Skin epidermis (tissue), 12 donors: Measurements from ENCODE around the gene HMX1.
A peak's percentile ranks its signal among the peaks of the same experiment; 100 is the strongest.

Source experiments
- H3K27ac ChIP-seq, 21 experiments: fragments of 200-600 bp; sonication (generic) in 11 of 21; one replicate each; pipeline ENCODE4 v1.5.0; 2020; ENCODE audit warnings: mild to moderate bottlenecking in 3 of 21, inconsistent platforms in 2 of 21, moderate library complexity in 2 of 21
- H3K4me3 ChIP-seq, 7 experiments: fragments of 200-600 bp; sonication (generic) in 2 of 7; one replicate each; pipeline ENCODE4 v1.5.0; 2020; ENCODE audit warnings: inconsistent platforms in 2 of 7, mild to moderate bottlenecking in 2 of 7, moderate library complexity in 1 of 7

Gene HMX1

GRCh38 chr4:8910822-8911315, 39.2 kb upstream of the HMX1 start:
- no peak overlapping the region for H3K4me3 ChIP-seq

DNA sequence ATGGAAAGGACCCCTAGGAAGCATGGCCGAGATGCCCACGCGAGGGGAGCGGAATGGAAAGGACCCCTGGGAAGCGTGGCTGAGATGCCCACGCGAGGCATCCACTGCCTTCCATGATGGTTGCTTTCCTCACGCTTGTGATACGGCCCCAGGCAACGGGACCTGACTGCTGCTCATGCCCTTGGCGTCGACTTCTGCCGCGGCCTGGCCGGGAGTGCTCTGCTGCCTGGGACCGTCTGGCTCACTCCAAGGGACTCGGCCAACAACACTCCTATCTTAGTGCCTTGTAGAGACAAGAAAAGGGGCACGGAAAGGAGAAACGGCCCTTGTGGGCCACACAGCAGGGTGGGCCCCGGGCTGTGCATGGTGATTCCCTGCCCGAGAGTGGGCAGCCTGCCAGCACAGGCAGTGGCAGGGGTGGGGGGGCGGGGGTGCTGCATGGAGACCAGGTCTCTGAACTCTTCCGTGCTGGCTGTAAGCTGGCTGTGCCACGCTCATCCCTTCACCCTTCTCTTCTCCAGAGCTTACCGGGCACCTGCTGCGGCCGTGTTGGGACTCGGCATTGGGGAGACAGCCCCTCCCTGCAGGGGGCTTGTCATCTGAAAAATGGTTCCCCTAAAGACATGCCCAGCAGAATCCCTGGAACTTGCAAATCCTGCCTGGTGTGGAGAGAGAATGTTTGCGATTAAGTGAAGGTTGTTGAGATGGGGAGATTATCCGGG, 38.6 kb upstream of the HMX1 start:
- Histone ChIP-seq H3K4me3 (no peak overlapping the region), H3K27ac (no peak overlapping the region)

More at GRCh38 chr4:8910822-8911315, 39.2 kb upstream of the HMX1 start:
- peak overlapping the region in 4 of 21 experiments; percentile 5 to 34 (median 17) for H3K27ac ChIP-seq

DNA sequence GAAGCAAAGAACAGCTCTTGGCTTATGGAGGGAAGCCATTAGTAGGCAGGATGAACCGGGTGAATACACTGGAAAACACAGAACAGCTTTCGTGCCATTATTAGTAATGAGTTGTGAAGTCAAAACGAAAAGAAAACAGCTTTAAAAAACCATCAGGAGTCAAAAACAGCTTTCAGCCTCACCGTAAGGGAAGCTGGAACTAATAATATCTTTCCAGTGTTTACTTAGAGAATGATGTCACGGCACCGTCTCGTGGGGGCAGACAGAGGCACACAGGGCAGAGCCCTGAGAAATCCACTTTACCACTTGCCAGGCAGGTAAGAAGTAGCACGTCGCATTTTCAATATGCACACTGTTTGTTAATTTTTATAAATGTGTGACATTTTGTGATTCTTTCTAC, 37.9 kb upstream of the HMX1 start:
- no peak overlapping the region for H3K27ac ChIP-seq

DNA sequence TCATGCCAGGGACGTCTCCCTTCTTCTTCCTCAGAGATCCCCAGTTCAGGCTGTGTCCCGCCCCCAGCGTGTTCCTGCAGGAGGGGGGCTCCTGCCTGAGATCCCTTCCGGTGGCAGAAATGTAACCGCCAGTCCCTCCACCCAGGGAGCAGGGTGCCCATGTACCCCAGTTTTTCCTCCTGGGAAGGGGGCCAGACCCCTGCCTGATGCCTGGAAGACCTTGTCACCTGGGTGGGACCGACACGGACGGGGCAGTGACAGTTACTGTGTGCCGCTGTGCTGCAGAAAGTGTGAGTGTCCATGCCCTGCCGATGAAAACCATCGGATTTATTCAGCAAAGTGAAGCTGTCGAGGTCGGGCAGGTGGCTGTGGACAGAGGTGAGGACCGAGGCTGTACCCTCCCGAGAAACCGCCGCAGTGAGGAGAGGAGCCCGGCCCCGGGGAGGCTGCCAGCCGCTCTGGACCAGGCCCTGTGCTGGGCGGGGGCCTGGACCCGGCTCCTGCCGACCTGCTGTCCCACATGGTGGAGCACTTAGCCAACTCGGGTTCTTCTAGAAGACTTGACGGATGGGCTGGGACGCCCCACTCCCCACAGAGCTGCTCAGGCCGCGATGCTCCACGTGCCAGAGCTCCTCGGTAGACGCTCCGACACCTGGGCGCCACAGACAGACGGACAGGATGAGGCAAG, 36.7 kb upstream of the HMX1 start:
- no peak overlapping the region for H3K27ac ChIP-seq
- no peak overlapping the region for H3K4me3 ChIP-seq

More for the DNA sequence above, 37.9 kb upstream of the HMX1 start:
- H3K4me3 ChIP-seq, result no peak overlapping the region

DNA sequence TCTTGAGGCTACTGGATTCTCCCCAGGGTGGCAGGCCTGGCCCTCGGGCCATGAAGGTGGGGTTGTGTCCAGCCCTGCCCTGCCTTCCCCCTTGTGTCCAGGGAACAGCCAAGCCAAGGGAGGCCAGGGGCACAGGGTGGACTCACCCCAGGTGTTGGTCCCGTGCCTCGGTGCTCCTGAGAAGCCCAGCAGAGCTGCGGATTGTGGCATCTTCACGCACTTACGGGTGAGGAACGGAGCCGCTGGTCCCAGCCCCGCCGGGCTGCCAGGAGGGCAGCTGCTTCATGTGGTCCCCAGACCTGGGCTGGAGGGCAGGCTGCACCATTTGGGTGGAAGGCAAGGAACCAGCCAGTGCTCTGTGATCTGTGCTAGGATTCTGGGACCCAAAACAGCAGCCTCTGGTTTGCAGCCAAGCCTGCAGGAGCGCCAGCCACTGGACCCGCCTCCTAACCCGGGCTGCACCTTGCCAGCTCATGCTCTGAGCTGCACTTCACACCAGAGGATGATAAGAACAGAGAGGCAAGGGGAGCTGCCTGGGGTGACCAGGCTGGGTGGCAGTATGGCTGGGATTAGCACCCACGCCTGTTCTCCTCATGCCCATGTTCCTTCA, 36.1 kb upstream of the HMX1 start:
- no peak overlapping the region for H3K4me3 ChIP-seq
- no peak overlapping the region for H3K27ac ChIP-seq

GRCh38 chr4:8906991-8907595, 35.5 kb upstream of the HMX1 start:
- H3K27ac ChIP-seq, result no peak overlapping the region

GRCh38 chr4:8906668-8906970, 35.0 kb upstream of the HMX1 start:
- no peak overlapping the region for H3K4me3 ChIP-seq
- H3K27ac ChIP-seq, result no peak overlapping the region

More at GRCh38 chr4:8906991-8907595, 35.5 kb upstream of the HMX1 start:
- no peak overlapping the region for H3K4me3 ChIP-seq

- Histone ChIP-seq H3K27ac (no peak overlapping the region), H3K4me3 (no peak overlapping the region)
Observed at GRCh38 chr4:8905773-8906667, 34.4 kb upstream of the HMX1 start.

- H3K27ac ChIP-seq, result no peak overlapping the region
- no peak overlapping the region for H3K4me3 ChIP-seq
Observed at GRCh38 chr4:8905226-8905772, 33.7 kb upstream of the HMX1 start.

- Histone ChIP-seq H3K4me3 (no peak overlapping the region), H3K27ac (no peak overlapping the region)
Observed at GRCh38 chr4:8904666-8905065, 33.0 kb upstream of the HMX1 start.

GRCh38 chr4:8904041-8904501, 32.4 kb upstream of the HMX1 start:
- no peak overlapping the region for H3K27ac ChIP-seq
- no peak overlapping the region for H3K4me3 ChIP-seq

GRCh38 chr4:8901335-8901734, 29.7 kb upstream of the HMX1 start:
- no peak overlapping the region for H3K4me3 ChIP-seq
- H3K27ac ChIP-seq, result no peak overlapping the region

- Histone ChIP-seq H3K4me3 (no peak overlapping the region), H3K27ac (no peak overlapping the region)
Observed at GRCh38 chr4:8900588-8900987, 28.9 kb upstream of the HMX1 start.

DNA sequence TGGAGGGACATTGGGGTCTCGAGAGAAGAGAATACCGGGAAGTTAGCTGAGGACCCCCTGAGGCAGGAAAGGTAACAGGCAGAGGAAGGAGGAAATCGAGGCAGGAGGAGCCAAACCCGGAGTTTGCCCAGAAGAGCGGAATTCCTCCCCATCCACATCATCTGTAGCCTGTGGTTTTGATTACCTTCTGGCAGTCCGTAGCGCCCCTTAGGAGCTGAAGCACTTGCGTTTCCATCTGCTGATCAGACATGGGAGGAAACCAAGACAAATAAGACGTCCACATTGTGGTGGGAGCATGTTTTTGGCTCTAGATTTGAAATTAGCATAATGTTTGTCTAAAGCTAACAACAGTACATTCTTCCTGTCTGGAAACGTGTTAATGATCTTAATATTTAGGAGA, 26.8 kb upstream of the HMX1 start:
- Histone ChIP-seq H3K4me3 (no peak overlapping the region), H3K27ac (peak overlapping the region in 1 of 21 experiments; percentile 62)

GRCh38 chr4:8897251-8898167, 25.9 kb upstream of the HMX1 start:
- Histone ChIP-seq H3K4me3 (no peak overlapping the region), H3K27ac (peak overlapping the region in 1 of 21 experiments; percentile 62)

DNA sequence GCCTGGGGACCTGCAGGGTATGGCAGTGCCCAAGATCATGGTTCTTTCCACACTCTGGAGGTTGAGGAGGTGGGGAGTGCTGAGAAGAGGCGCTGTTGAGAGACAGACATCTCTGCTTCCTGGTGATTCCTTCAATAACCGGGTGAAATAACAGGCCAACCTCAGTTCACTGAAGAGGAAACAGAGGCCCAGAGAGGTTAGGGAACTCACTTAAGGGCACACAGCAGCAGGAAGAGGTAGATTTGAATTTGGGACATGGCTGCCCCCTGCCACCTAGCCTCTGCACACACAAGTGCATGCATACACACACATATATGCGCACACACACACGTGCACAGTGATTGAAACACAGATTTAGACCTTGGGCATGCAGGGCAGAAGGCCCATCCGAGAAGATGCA, 24.9 kb upstream of the HMX1 start:
- Histone ChIP-seq H3K4me3 (no peak overlapping the region), H3K27ac (no peak overlapping the region)

DNA sequence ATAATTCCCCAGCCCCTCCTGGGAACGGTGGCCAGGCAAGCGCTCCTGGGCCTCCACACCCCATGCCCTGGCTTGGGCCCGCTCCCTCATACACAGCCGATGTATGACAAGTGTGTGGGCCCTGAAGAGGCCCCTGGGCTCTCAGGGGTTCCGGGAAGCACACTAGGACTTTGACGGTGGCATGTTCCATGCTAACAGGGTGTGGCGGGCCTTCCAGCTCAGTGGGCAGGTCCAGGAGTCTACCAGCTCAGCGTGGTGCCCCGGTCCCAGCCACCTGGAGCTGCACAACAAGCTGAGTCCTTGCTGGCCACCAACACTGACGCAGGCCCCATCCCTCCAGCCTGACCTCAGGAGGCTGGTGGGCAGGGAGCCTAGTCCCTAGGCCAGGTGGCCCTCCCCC, 24.4 kb upstream of the HMX1 start:
- Histone ChIP-seq H3K4me3 (no peak overlapping the region), H3K27ac (no peak overlapping the region)

DNA sequence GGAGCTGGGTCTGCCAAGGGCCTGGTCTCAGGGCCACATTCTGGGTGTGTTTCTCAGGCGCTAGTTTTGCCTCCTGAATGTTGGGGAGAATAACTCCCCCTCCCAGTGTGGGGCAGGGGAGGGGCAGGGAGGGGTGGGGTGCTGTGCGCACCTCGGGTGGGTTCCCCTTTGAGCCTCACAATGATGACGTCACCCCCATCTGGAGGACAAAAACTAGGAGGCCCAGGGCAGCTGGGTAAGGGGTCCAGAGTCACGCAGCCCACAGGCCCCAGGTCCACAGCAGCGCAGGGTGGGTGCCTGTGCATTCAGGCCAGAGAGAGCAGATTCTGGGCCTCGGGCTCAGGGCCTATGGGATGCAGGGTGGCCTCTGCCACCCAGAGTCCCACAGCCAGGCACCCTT, 23.7 kb upstream of the HMX1 start:
- Histone ChIP-seq H3K4me3 (no peak overlapping the region), H3K27ac (no peak overlapping the region)
